GM20000 (cell line): ENCODE results near the gene AVPI1.

Experiments
- DNase-seq: peaks from one replicate; pipeline ENCODE4 v3.0.0; 2012; ENCODE audit warnings: low spot score
- CTCF ChIP-seq: IDR thresholded peaks from 2 replicates; pipeline ENCODE4 v1.5.1; 2012; ENCODE audit warnings: mild to moderate bottlenecking, control low read depth; ENCODE audit errors: extremely low read depth, missing control alignments

Gene AVPI1

DNA sequence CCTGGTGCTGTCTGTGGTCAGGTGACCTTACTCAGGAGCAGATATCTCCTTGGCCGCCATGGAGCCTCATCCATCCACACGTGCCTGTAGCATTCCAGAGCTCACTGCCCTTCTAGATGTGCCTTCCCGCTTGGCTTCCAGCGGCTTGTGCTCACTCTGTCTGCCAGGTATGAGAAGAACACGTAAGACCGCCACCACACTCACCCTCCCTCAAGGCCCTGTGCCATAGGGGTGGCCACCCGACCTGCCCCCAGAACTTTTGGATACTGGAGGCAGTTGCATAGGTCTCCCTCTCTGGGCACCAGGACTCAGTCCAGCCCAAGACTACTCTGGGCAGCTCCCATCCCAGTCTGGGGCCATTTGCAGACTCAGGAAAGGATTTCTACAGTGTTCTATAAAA lies 30.6 kb upstream of the AVPI1 start:
- DNase-seq, result no peak
- TF ChIP-seq CTCF, result no peak

GRCh38 chr10:97715259-97715874 lies 28.3 kb upstream of the AVPI1 start:
- no peak for TF ChIP-seq CTCF
- DNase-seq, result no peak

GRCh38 chr10:97714401-97715258 lies 27.6 kb upstream of the AVPI1 start:
- no peak for TF ChIP-seq CTCF
- peak; percentile 69 for DNase-seq

- peak; percentile 90 for DNase-seq
- TF ChIP-seq CTCF, result peak; percentile 38
Observed at GRCh38 chr10:97713826-97714400, 26.9 kb upstream of the AVPI1 start.

- TF ChIP-seq CTCF, result no peak
- DNase-seq, result peak; percentile 50
Observed at GRCh38 chr10:97713339-97713825, 26.3 kb upstream of the AVPI1 start, which contains the start of gene MARVELD1. Gene MARVELD1, plus strand, starts transcription at chr10:97713730. Its CDS starts 147 bp downstream, at chr10:97713877.

GRCh38 chr10:97711640-97712572 lies 24.9 kb upstream of the AVPI1 start:
- no peak for DNase-seq
- no peak for TF ChIP-seq CTCF
